ENCODE results near the gene KLHL29.

Gene KLHL29

GRCh38 chr2:23499439-23499838 lies 114.5 kb downstream of the KLHL29 start:
- no peak for DNase-seq

DNA sequence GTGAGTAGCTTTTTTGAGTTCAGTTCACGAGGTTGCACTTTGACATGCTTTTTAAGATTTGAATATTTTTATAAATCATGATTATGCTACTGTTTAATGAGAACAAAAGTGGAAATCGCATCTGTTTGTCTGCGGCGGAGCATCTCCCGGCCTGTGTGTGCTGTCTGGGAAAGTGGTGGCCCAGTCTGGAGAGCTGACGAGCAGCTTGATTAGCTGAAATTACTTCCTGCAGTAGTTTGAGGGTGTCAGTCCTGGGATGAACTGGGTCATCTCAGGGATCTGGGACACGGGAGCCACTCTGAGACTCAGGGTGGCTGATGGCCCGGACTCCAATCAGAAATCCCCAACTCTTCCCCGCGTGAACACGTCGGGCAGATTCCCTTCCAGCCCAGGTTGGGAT lies 115.9 kb downstream of the KLHL29 start:
- no peak for DNase-seq

- DNase-seq: no peak
These were observed 117.1 kb downstream of the KLHL29 start for GRCh38 chr2:23502096-23502495.

GRCh38 chr2:23503097-23503496 lies 118.1 kb downstream of the KLHL29 start:
- DNase-seq: no peak

DNA sequence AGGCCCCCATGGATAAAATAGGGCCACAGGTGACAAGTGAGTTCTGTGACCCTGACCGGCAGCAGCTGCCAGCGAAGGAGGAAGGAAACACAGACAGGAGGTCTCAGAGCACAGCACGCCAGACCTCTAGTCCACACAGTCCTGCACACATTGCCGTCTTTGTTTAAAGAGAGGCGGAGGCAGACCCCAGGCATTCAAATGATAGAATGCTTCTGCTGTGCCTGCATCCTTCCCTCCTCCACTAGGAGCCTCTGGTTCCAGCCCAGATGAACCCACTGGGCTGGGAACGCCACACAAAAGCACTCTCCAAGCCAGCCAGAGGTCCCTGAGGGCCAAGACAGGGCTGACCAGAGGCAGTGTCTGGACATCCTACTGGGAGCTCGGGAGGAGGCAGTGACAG lies 118.7 kb downstream of the KLHL29 start:
- DNase-seq: no peak

DNA sequence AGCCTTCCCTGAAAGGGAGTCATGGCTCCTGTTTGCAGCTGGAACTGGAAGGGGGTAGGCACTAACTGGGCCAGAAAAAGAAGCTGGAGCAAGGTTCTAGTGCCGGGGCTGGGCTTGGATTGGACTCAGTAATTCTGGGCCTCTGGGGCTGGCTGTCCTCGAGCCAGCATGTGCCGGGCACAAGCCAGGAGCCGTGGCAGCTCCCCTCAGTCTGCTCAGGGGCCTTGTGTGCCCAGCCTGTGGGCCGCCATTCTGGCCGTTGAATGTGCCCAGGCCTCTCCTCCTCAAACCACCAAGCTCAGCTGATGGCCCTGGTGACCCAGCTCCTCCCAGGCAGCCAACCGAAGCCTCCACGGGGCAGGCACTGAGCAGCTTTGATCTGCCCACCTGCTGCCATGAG lies 119.6 kb downstream of the KLHL29 start:
- no peak for DNase-seq

- DNase-seq: no peak
These were observed 120.4 kb downstream of the KLHL29 start for GRCh38 chr2:23505218-23505983.

DNA sequence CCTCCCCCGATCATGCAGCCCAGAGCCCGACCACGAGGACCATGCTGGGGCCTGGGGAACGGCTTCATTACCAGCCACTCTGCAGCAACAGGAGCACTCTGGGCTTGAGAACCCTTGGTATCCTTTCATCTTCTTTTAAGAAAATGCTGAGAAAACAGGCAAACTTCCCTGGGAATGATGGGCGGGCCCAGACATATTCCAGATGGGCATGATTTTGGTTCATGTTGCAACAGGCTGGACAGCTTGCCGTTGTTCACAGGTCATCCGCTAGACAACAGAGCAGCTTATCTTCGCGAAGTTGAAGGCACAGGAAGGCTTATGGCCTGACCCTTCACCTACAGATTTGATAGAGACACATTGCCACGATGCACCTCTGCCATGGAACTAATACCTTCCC lies 121.0 kb downstream of the KLHL29 start:
- no peak for DNase-seq

GRCh38 chr2:23506531-23507266 lies 121.7 kb downstream of the KLHL29 start:
- DNase-seq: no peak

GRCh38 chr2:23507267-23508065 lies 122.5 kb downstream of the KLHL29 start:
- DNase-seq: no peak

- DNase-seq: no peak
These were observed 123.0 kb downstream of the KLHL29 start for GRCh38 chr2:23508066-23508390.

- DNase-seq: no peak
These were observed 124.1 kb downstream of the KLHL29 start for GRCh38 chr2:23509103-23509502.

DNA sequence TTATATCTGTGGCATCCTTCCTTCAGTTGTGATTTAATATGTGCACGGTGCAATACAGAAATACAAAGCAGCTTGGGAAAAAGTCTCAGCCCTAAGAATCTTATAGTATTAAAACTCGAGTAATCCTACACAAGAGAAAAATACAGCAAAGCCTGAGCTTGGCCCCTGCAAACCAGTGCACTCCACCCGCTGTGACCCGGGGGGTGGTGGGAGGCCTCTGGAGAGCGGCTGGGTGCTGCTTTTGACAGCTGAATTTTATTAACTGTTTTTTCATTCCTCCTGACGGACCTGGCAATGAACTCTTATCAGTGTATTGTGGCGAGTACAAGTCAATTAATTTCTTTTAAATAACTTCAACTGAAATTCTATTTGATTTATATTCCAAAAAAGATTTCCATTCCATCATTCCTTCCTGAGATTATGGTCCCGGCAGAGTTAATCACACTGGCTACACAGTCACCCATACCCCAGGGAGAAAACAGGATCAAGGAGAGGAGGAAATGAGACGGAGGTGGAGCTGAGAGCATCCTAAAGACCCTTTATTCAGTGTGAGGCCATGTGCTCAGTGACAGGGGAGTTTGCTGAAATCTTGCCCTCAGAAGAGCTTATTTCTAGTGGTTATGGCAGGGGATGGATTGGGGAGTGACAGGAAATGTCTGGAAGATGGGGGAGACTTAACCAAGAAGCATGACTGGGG lies 124.8 kb downstream of the KLHL29 start:
- DNase-seq: no peak

DNA sequence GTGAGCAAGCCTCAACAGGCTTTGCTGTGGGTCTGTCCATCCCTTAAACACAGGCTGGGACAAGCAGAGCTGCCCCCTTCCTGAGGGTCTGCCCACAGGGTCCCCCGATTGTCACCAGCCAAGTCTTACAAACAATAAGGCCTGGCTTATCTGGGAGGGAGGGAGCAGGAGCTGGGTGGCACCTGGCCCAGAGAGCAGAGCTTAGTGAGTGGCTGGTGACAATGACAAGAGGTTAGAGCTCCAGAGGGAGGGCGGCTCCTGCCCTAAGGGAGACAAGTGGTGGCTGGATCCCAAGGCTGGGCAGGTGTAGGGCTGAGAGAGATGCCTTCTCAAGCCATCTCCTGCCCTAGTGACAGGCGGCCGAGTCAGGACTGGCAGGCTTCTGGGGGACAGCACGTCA lies 125.5 kb downstream of the KLHL29 start:
- no peak for DNase-seq

DNA sequence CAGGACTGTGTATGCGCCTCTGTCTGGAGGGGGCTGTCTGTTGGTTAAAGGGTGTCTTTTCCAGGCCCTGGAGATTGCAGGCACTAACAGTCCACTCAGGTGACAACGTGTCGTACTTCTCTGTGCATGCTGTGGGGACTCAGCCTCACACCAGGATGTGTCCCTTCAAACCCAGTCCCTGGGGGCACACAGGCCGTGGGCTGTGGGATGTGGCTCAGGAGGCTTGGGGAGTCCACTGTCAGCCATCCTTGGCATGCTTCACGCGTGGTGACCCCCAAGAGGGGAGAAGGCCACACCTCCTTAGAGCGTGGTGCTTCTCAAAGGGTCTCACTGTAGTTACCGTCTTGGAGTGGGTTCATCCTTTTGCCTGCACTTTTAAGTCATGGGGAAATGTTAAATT lies 127.8 kb downstream of the KLHL29 start:
- DNase-seq: no peak

DNA sequence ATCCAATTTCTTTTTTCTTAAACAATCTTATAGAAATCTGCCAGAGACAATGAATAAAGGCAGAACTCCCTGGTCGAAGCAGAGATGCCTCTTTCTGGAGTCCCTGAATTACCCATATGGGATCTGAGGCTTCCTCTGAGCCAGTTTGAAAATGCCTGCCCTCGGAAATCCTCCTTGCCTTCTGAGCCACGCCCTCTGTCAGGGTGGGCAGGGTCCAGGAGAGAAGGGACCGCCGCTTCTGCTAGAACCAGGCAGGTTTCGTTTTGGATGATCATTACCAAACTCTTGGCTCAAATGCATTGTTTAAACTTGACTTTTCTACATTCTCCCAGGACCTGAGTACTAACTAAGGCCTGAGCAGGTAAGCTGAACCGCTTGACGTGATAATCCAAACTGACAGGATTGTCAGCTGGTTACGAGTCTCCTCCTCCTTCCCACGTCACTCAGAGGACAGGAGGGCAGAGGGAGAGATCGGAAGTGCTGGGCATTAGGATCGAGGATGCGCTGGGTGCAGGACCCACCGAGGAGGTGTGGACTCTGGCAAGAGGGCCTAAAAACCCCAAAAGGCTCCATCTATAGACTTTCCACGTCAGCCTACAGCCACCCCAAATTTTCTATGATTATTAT lies 128.4 kb downstream of the KLHL29 start:
- no peak for DNase-seq

- no peak for DNase-seq
These were observed 129.2 kb downstream of the KLHL29 start for GRCh38 chr2:23513872-23514793.

DNA sequence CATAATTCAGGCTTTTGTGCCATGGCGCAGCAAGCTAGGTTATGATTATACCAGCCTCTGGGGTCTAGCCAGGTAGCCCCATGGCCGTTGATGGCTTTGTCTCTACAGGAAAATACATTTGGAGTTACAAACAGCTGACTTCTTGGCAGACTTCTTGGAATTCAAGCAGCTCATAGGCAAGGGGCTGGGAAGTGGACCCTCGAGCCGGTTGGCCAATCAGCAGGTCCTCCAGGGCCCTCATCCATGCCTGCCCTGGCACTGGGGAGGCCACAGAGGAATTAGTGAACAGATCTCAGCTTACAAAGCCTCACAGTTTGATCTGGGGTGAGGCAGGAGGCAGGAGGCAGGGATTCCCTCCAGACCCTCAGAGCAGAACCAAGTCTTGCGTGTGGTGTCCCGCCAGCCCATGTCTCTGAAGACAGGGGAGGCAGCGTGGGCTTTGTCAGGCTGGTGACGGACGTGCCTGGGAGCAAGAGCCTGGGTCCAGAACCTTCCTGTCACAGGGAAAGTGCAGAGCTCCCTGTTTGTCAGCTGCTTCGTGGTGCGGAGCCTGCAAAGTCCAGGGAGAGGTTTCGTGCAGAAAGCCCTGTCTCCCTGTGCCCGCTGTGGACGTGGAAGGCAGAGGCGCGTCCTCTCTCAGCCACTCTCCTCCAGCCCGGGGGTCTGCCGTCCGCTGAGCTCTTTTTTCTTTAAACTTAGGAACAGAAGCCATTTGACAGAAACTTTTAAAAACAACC lies 131.7 kb downstream of the KLHL29 start:
- DNase-seq: no peak

GRCh38 chr2:23518481-23519333 lies 133.7 kb downstream of the KLHL29 start:
- DNase-seq: no peak

GRCh38 chr2:23519334-23519651 lies 134.3 kb downstream of the KLHL29 start:
- no peak for DNase-seq

Data from NCI-H2081 treated with DMSO at 0.1 percent for 48 hours (cell line).